Measurements from ENCODE around the gene ITPRID1.
"Not testable (repeated sequence)": the region's sequence is repeated elsewhere in the genome, so short reads cannot be mapped to it uniquely, and the experiment has no call there.

ITPRID1 gene

DNA sequence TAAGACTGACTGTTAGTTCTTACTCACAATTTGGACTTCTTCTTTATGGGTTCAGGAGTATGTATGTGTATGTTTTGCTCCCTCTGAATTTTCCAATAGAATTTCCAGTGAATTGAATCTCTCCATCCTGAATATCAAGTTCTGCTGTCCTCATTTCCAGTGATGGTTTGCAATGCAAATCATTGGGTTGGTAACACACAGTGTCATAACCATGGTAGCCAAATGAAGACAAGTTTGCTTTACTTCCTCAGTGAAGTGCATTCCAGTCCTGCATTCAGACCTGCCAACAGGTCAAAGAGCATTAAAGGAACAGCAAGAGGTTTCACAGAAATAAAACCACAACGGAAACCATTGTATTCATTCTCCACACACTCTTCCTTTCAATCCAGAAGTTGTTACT lies 15.2 kb downstream of the ITPRID1 start:
- H3K9me3 ChIP-seq (ENCODE audit: control extremely low read depth in 1 of 5, control insufficient read depth in 4 of 5, insufficient read depth in 2 of 5, low read depth in 1 of 5, low read length in 4 of 5) = no peaks in the 10 kb centered on the region
- no CpG with 5 or more reads among the region's 1 CpG for WGBS (ENCODE audit: insufficient coverage)
- no peak overlapping the region for H3K4me3 ChIP-seq (ENCODE audit: control insufficient read depth in 1 of 7, extremely low read depth in 1 of 7, insufficient read depth in 4 of 7, low read depth in 2 of 7, low read length in 6 of 7)
- POLR2A ChIA-PET = no interaction called here
- H3K4me1 ChIP-seq (ENCODE audit: control extremely low read depth in 1 of 4, control insufficient read depth in 4 of 4, insufficient read depth in 4 of 4, low read length in 3 of 4) = no peaks in the 10 kb centered on the region
- no peaks in the 10 kb centered on the region for H3K36me3 ChIP-seq (ENCODE audit: control insufficient read depth in 4 of 4, insufficient read depth in 4 of 4, low read length in 3 of 4)
- CTCF ChIA-PET = no interaction called here
- no peak overlapping the region for H3K27ac ChIP-seq (ENCODE audit: insufficient read depth in 1 of 2, low read depth in 1 of 2, low read length in 2 of 2, poor library complexity in 1 of 2, severe bottlenecking in 2 of 2)
- DNase-seq = no peak
- H3K27me3 ChIP-seq (replicated peaks in 2 of 5; ENCODE audit: control insufficient read depth in 4 of 5, insufficient read depth in 5 of 5, low read length in 4 of 5) = no peaks in the 10 kb centered on the region

GRCh38 chr7:31540651-31541185 lies 26.8 kb downstream of the ITPRID1 start:
- CTCF ChIA-PET = interaction anchor here (0.5 kb wide), 1 partner anchor 209 kb away, joined by 4 read pairs; no protein-coding TSS in a partner anchor
- H3K27ac ChIP-seq (ENCODE audit: insufficient read depth in 1 of 2, low read depth in 1 of 2, low read length in 2 of 2, poor library complexity in 1 of 2, severe bottlenecking in 2 of 2); POLR2A ChIA-PET; H3K4me1 ChIP-seq (ENCODE audit: control extremely low read depth in 1 of 4, control insufficient read depth in 4 of 4, insufficient read depth in 4 of 4, low read length in 3 of 4); DNase-seq; H3K36me3 ChIP-seq (ENCODE audit: control insufficient read depth in 4 of 4, insufficient read depth in 4 of 4, low read length in 3 of 4); H3K4me3 ChIP-seq (ENCODE audit: control insufficient read depth in 1 of 7, extremely low read depth in 1 of 7, insufficient read depth in 4 of 7, low read depth in 2 of 7, low read length in 6 of 7); H3K27me3 ChIP-seq (replicated peaks in 2 of 5; ENCODE audit: control insufficient read depth in 4 of 5, insufficient read depth in 5 of 5, low read length in 4 of 5); H3K9me3 ChIP-seq (ENCODE audit: control extremely low read depth in 1 of 5, control insufficient read depth in 4 of 5, insufficient read depth in 2 of 5, low read depth in 1 of 5, low read length in 4 of 5): not testable (repeated sequence)
- WGBS (ENCODE audit: insufficient coverage) = 93% methylated on average over 2 of the region's 3 CpGs

DNA sequence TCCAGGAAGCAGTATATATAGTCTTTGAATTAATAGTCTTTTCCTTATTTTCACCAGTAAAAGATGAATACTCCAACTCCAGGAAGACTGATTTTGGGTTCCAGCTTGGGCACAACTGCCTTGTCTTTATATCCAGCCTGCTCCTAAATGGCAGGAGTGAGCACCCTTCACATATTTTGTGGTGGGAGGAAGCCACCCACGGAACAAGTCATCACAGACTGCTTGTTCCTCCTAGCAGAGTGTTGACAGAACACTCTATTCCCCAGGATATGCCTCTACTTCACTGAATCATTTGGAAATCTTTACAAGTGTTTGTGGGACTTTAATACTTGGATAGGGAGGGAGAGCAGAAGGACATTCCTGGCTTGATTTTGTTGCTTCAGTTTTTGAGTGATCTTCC lies 31.7 kb downstream of the ITPRID1 start:
- ChIA-PET CTCF (no interaction called here), POLR2A (no interaction called here)
- DNase-seq = no peak
- peaks cover 0 to 4% (median 0%) of the 10 kb centered on the region in 5 experiments for H3K27me3 ChIP-seq (replicated peaks in 2 of 5; ENCODE audit: control insufficient read depth in 4 of 5, insufficient read depth in 5 of 5, low read length in 4 of 5)
- H3K4me1 ChIP-seq (ENCODE audit: control extremely low read depth in 1 of 4, control insufficient read depth in 4 of 4, insufficient read depth in 4 of 4, low read length in 3 of 4) = no peaks in the 10 kb centered on the region
- no peaks in the 10 kb centered on the region for H3K36me3 ChIP-seq (ENCODE audit: control insufficient read depth in 4 of 4, insufficient read depth in 4 of 4, low read length in 3 of 4)
- no peaks in the 10 kb centered on the region for H3K9me3 ChIP-seq (ENCODE audit: control extremely low read depth in 1 of 5, control insufficient read depth in 4 of 5, insufficient read depth in 2 of 5, low read depth in 1 of 5, low read length in 4 of 5)
- H3K4me3 ChIP-seq (ENCODE audit: control insufficient read depth in 1 of 7, extremely low read depth in 1 of 7, insufficient read depth in 4 of 7, low read depth in 2 of 7, low read length in 6 of 7) = no peak overlapping the region
- no CpG with 5 or more reads among the region's 1 CpG for WGBS (ENCODE audit: insufficient coverage)
- no peak overlapping the region for H3K27ac ChIP-seq (ENCODE audit: insufficient read depth in 1 of 2, low read depth in 1 of 2, low read length in 2 of 2, poor library complexity in 1 of 2, severe bottlenecking in 2 of 2)

DNA sequence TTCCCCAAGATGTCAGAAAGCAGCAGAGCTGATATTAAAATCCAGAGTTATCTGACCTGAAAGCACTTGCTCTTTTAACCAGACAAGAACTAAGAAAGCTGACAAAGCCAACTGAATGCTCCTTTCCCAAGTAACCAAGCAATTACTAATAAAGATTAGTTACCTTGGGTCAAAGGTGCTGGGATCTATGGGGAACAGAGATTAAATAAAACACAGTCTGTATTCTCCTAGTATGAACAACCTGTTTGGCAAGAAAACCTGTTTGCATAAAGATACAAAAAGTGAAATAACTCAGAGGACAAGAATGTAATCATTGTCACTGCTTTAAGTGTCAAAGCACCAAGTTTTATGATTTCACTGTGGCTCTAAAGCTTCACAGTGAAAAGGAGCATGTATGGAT lies 35.7 kb downstream of the ITPRID1 start:
- CTCF ChIA-PET = no interaction called here
- no peaks in the 10 kb centered on the region for H3K36me3 ChIP-seq (ENCODE audit: control insufficient read depth in 4 of 4, insufficient read depth in 4 of 4, low read length in 3 of 4)
- no peak overlapping the region for H3K27ac ChIP-seq (ENCODE audit: insufficient read depth in 1 of 2, low read depth in 1 of 2, low read length in 2 of 2, poor library complexity in 1 of 2, severe bottlenecking in 2 of 2)
- no peak overlapping the region for H3K4me3 ChIP-seq (ENCODE audit: control insufficient read depth in 1 of 7, extremely low read depth in 1 of 7, insufficient read depth in 4 of 7, low read depth in 2 of 7, low read length in 6 of 7)
- H3K9me3 ChIP-seq (ENCODE audit: control extremely low read depth in 1 of 5, control insufficient read depth in 4 of 5, insufficient read depth in 2 of 5, low read depth in 1 of 5, low read length in 4 of 5) = no peaks in the 10 kb centered on the region
- POLR2A ChIA-PET = no interaction called here
- DNase-seq = no peak
- peaks cover 0 to 5% (median 0%) of the 10 kb centered on the region in 5 experiments for H3K27me3 ChIP-seq (replicated peaks in 2 of 5; ENCODE audit: control insufficient read depth in 4 of 5, insufficient read depth in 5 of 5, low read length in 4 of 5)
- H3K4me1 ChIP-seq (ENCODE audit: control extremely low read depth in 1 of 4, control insufficient read depth in 4 of 4, insufficient read depth in 4 of 4, low read length in 3 of 4) = no peaks in the 10 kb centered on the region

- H3K4me1 ChIP-seq (ENCODE audit: control extremely low read depth in 1 of 4, control insufficient read depth in 4 of 4, insufficient read depth in 4 of 4, low read length in 3 of 4) = no peaks in the 10 kb centered on the region
- POLR2A ChIA-PET = no interaction called here
Observed at GRCh38 chr7:31550432-31550831, 36.5 kb downstream of the ITPRID1 start.

DNA sequence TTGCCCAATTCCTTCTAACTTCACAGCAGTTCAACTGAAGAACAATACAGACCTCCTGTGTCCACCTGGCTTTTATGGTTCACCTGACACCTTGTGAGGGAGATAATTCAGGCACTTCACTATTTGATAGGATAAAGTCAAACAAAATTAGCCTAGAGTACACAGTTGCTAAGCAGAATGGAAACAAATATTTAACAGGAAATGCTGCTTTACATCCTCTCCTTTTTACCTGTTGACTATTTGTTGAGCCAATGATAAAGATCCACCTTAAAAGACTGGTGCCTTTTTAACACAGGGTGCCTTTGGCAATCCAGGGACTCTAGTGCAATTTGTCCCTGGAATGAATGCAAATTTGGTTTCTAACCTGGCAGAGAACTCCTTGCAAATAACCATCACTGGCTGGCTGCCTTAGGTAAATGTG lies 39.8 kb downstream of the ITPRID1 start:
- no peaks in the 10 kb centered on the region for H3K36me3 ChIP-seq (ENCODE audit: control insufficient read depth in 4 of 4, insufficient read depth in 4 of 4, low read length in 3 of 4)
- no peak overlapping the region for H3K27ac ChIP-seq (ENCODE audit: insufficient read depth in 1 of 2, low read depth in 1 of 2, low read length in 2 of 2, poor library complexity in 1 of 2, severe bottlenecking in 2 of 2)
- H3K9me3 ChIP-seq (ENCODE audit: control extremely low read depth in 1 of 5, control insufficient read depth in 4 of 5, insufficient read depth in 2 of 5, low read depth in 1 of 5, low read length in 4 of 5) = peaks cover 0 to 3% (median 0%) of the 10 kb centered on the region in 5 experiments
- DNase-seq = no peak
- H3K4me1 ChIP-seq (ENCODE audit: control extremely low read depth in 1 of 4, control insufficient read depth in 4 of 4, insufficient read depth in 4 of 4, low read length in 3 of 4) = no peaks in the 10 kb centered on the region
- ChIA-PET CTCF (no interaction called here), POLR2A (no interaction called here)
- H3K27me3 ChIP-seq (replicated peaks in 2 of 5; ENCODE audit: control insufficient read depth in 4 of 5, insufficient read depth in 5 of 5, low read length in 4 of 5) = peaks cover 0 to 5% (median 0%) of the 10 kb centered on the region in 5 experiments
- H3K4me3 ChIP-seq (ENCODE audit: control insufficient read depth in 1 of 7, extremely low read depth in 1 of 7, insufficient read depth in 4 of 7, low read depth in 2 of 7, low read length in 6 of 7) = no peak overlapping the region

More at GRCh38 chr7:31550432-31550831, 36.5 kb downstream of the ITPRID1 start:
- WGBS (ENCODE audit: insufficient coverage) = 83% methylated on average over 1 of the region's 1 CpG
- Histone ChIP-seq H3K36me3 (ENCODE audit: control insufficient read depth in 4 of 4, insufficient read depth in 4 of 4, low read length in 3 of 4) (no peaks in the 10 kb centered on the region), H3K27me3 (replicated peaks in 2 of 5; ENCODE audit: control insufficient read depth in 4 of 5, insufficient read depth in 5 of 5, low read length in 4 of 5) (peaks cover 0 to 5% (median 0%) of the 10 kb centered on the region in 5 experiments), H3K9me3 (ENCODE audit: control extremely low read depth in 1 of 5, control insufficient read depth in 4 of 5, insufficient read depth in 2 of 5, low read depth in 1 of 5, low read length in 4 of 5) (no peaks in the 10 kb centered on the region), H3K27ac (ENCODE audit: insufficient read depth in 1 of 2, low read depth in 1 of 2, low read length in 2 of 2, poor library complexity in 1 of 2, severe bottlenecking in 2 of 2) (no peak overlapping the region), H3K4me3 (ENCODE audit: control insufficient read depth in 1 of 7, extremely low read depth in 1 of 7, insufficient read depth in 4 of 7, low read depth in 2 of 7, low read length in 6 of 7) (no peak overlapping the region)
- DNase-seq = no peak
- CTCF ChIA-PET = no interaction called here

GRCh38 chr7:31562002-31562401 lies 48.1 kb downstream of the ITPRID1 start:
- no peaks in the 10 kb centered on the region for H3K36me3 ChIP-seq (ENCODE audit: control insufficient read depth in 4 of 4, insufficient read depth in 4 of 4, low read length in 3 of 4)
- no peaks in the 10 kb centered on the region for H3K4me1 ChIP-seq (ENCODE audit: control extremely low read depth in 1 of 4, control insufficient read depth in 4 of 4, insufficient read depth in 4 of 4, low read length in 3 of 4)
- H3K27ac ChIP-seq (ENCODE audit: insufficient read depth in 1 of 2, low read depth in 1 of 2, low read length in 2 of 2, poor library complexity in 1 of 2, severe bottlenecking in 2 of 2) = no peak overlapping the region
- CTCF ChIA-PET = no interaction called here
- POLR2A ChIA-PET = no interaction called here
- WGBS (ENCODE audit: insufficient coverage) = no CpG with 5 or more reads among the region's 1 CpG
- DNase-seq = no peak
- H3K27me3 ChIP-seq (replicated peaks in 2 of 5; ENCODE audit: control insufficient read depth in 4 of 5, insufficient read depth in 5 of 5, low read length in 4 of 5) = peaks cover 0 to 4% (median 0%) of the 10 kb centered on the region in 5 experiments
- no peaks in the 10 kb centered on the region for H3K9me3 ChIP-seq (ENCODE audit: control extremely low read depth in 1 of 5, control insufficient read depth in 4 of 5, insufficient read depth in 2 of 5, low read depth in 1 of 5, low read length in 4 of 5)
- H3K4me3 ChIP-seq (ENCODE audit: control insufficient read depth in 1 of 7, extremely low read depth in 1 of 7, insufficient read depth in 4 of 7, low read depth in 2 of 7, low read length in 6 of 7) = no peak overlapping the region

All from common myeloid progenitor, CD34-positive (primary cell).